ENCODE results near the gene SLITRK4. TPM values are rescaled to one million over a fixed set of nuclear protein-coding genes. Genes with fewer than 3 reads are reported as not detected.
A peak's percentile ranks its signal among the peaks of the same experiment; 100 is the strongest.

Gene SLITRK4, protein sequence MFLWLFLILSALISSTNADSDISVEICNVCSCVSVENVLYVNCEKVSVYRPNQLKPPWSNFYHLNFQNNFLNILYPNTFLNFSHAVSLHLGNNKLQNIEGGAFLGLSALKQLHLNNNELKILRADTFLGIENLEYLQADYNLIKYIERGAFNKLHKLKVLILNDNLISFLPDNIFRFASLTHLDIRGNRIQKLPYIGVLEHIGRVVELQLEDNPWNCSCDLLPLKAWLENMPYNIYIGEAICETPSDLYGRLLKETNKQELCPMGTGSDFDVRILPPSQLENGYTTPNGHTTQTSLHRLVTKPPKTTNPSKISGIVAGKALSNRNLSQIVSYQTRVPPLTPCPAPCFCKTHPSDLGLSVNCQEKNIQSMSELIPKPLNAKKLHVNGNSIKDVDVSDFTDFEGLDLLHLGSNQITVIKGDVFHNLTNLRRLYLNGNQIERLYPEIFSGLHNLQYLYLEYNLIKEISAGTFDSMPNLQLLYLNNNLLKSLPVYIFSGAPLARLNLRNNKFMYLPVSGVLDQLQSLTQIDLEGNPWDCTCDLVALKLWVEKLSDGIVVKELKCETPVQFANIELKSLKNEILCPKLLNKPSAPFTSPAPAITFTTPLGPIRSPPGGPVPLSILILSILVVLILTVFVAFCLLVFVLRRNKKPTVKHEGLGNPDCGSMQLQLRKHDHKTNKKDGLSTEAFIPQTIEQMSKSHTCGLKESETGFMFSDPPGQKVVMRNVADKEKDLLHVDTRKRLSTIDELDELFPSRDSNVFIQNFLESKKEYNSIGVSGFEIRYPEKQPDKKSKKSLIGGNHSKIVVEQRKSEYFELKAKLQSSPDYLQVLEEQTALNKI
- total RNA-seq = 1 to 10 TPM; 1.3 to 4.6 TPM

DNA sequence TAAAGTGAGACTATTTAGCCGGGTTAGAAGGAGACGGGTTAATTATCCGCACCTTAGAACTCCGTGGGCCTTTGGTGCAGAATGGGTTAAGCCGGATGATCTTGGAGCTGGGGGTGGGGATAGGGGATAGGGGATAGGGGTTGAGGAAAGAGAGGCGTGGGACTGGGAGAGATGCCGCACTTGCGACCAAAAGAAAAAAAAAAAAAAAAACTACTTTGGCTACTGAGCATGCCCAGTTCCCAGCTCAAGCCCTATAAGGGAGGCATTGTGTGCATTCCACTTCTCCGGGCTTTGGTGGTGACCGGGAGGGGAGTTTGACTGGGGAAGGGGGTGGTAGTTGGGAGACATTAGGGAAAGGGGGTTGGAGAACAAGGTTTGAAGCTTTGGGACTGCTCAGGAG lies at the start of gene SLITRK4:
Gene SLITRK4 (minus strand): TSS at position 187 of the 400 bp plus-strand sequence. CDS start 4,993 bp downstream, outside the sequence.
- 5% methylated on average over 10 of the region's 10 CpGs for WGBS
- TF ChIP-seq POLR2AphosphoS5 (IDR thresholded peaks at IDR 0.05) = no peak
- TF ChIP-seq, protein P1, sequence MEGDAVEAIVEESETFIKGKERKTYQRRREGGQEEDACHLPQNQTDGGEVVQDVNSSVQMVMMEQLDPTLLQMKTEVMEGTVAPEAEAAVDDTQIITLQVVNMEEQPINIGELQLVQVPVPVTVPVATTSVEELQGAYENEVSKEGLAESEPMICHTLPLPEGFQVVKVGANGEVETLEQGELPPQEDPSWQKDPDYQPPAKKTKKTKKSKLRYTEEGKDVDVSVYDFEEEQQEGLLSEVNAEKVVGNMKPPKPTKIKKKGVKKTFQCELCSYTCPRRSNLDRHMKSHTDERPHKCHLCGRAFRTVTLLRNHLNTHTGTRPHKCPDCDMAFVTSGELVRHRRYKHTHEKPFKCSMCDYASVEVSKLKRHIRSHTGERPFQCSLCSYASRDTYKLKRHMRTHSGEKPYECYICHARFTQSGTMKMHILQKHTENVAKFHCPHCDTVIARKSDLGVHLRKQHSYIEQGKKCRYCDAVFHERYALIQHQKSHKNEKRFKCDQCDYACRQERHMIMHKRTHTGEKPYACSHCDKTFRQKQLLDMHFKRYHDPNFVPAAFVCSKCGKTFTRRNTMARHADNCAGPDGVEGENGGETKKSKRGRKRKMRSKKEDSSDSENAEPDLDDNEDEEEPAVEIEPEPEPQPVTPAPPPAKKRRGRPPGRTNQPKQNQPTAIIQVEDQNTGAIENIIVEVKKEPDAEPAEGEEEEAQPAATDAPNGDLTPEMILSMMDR (IDR thresholded peaks at IDR 0.05) = no peak
- no peak for TF ChIP-seq POLR2A (IDR thresholded peaks at IDR 0.05)
- Histone ChIP-seq H3K9me3 (no peaks in the 10 kb centered on the region), H3K36me3 (no peaks in the 10 kb centered on the region), H3K27ac (no peak within 1 kb of the TSS), H3K4me1 (replicated peaks) (no peaks in the 10 kb centered on the region), H3K4me3 (peak within 1 kb of the TSS in 1 of 2 donors; percentile 25), H3K27me3 (replicated peaks; ENCODE audit: insufficient read depth) (no peaks in the 10 kb centered on the region)
- DNase-seq (ENCODE audit: low spot score) = no peak
- intact Hi-C loops (cut with DNase I) = no loop called here

DNA sequence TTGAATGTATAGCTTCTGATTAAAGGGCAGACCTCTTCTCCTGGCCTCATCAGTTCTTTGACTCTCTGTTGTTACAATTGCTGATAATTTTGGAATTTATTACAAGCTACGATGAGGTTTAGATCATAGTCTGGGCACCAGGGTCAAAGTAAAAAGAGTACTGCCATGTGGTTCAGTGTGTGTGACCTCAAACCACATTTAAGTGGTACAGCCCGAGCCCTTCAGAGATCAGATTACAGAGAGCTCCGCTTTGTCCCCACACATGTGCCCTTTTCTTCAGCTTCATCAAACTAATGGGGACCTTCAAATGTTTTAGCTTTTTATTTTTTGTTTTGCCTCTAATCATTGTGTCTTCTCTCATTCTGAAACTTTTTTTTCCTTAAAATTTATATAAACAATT lies 47.6 kb upstream of the SLITRK4 start:
- Histone ChIP-seq H3K9me3 (no peaks in the 10 kb centered on the region), H3K4me1 (replicated peaks) (no peaks in the 10 kb centered on the region), H3K36me3 (no peaks in the 10 kb centered on the region), H3K27ac (no peak overlapping the region), H3K4me3 (no peak overlapping the region), H3K27me3 (replicated peaks; ENCODE audit: insufficient read depth) (no peaks in the 10 kb centered on the region)
- TF ChIP-seq POLR2AphosphoS5 (IDR thresholded peaks at IDR 0.05) (no peak), POLR2A (IDR thresholded peaks at IDR 0.05) (no peak)
- TF ChIP-seq, protein P1 (IDR thresholded peaks at IDR 0.05) = no peak
- DNase-seq (ENCODE audit: low spot score) = no peak
- intact Hi-C loops (cut with DNase I) = no loop called here
- WGBS = 36% methylated on average over 3 of the region's 3 CpGs

DNA sequence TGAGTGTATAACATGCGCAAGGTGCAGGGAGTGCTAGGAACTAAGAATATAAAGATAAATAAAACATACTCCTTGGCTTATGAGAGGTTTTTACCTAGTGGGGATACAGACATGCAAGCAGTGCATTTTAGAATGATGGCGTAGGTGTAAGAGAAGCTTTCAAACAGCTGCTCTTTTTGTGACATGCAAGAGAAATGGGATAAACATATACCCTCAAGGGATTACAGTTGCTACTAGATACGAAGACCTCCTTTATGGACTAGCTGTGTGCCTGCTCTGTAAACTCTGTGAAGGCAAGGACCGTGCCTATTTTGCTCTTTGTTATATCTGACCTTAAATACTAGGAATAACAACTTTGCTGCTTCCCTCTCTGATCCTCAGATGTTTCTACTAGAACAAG lies 39.0 kb upstream of the SLITRK4 start:
- Histone ChIP-seq H3K27me3 (replicated peaks; ENCODE audit: insufficient read depth) (no peaks in the 10 kb centered on the region), H3K36me3 (no peaks in the 10 kb centered on the region), H3K9me3 (no peaks in the 10 kb centered on the region), H3K4me3 (no peak overlapping the region), H3K4me1 (replicated peaks) (no peaks in the 10 kb centered on the region), H3K27ac (no peak overlapping the region)
- DNase-seq (ENCODE audit: low spot score) = no peak
- intact Hi-C loops (cut with DNase I) = no loop called here
- TF ChIP-seq POLR2A (IDR thresholded peaks at IDR 0.05) = no peak
- TF ChIP-seq, protein P1 (IDR thresholded peaks at IDR 0.05) = no peak
- no peak for TF ChIP-seq POLR2AphosphoS5 (IDR thresholded peaks at IDR 0.05)
- 63% methylated on average over 4 of the region's 4 CpGs for WGBS

DNA sequence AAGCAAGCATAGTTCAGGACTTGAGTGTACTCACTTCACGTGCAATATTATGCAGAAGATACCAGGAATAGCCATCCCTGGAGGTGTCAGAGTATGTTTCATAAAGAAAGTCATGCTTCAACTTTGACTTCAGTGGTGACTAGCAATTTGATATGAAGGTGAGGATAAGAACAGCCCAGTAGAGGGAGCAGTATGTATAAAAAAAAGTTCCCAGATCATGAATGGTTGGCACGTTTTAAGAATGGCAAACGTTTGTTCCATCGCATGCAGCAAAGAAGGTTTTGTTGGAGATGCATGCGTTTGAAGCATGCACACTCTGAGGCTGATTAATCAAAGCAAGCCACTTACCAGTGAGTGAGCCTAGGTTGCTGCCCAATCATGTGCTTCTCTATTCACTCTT lies 33.5 kb upstream of the SLITRK4 start:
- WGBS = 8% methylated on average over 5 of the region's 5 CpGs
- DNase-seq (ENCODE audit: low spot score) = no peak
- H3K4me3 ChIP-seq = no peak overlapping the region
- intact Hi-C loops (cut with DNase I) = loop anchor here (10.0 kb wide), 1 partner anchor 1525 kb away; no protein-coding TSS in a partner anchor
- H3K36me3 ChIP-seq = no peaks in the 10 kb centered on the region
- TF ChIP-seq, protein P1 (IDR thresholded peaks at IDR 0.05) = no peak
- no peak for TF ChIP-seq POLR2A (IDR thresholded peaks at IDR 0.05)
- no peak for TF ChIP-seq POLR2AphosphoS5 (IDR thresholded peaks at IDR 0.05)
- H3K27me3 ChIP-seq (replicated peaks; ENCODE audit: insufficient read depth) = no peaks in the 10 kb centered on the region
- H3K27ac ChIP-seq = no peak overlapping the region
- no peaks in the 10 kb centered on the region for H3K4me1 ChIP-seq (replicated peaks)
- H3K9me3 ChIP-seq = no peaks in the 10 kb centered on the region

Data from prostate gland (tissue), 2 donors.